HG02852 (cell line): ENCODE measurements around the gene SLC45A1.

Experiments used
- ATAC-seq: cut with Tn5 transposase; IDR thresholded peaks from one replicate; pipeline ENCODE4 v1.9.1; 2021; ENCODE audit warnings: mild to moderate bottlenecking, moderate library complexity; ENCODE audit not compliant: unreplicated experiment

The SLC45A1 gene

GRCh38 chr1:8382608-8383505 is 64.9 kb downstream of the SLC45A1 start:
- no peak for ATAC-seq

- no peak for ATAC-seq
These were observed 66.2 kb downstream of the SLC45A1 start for GRCh38 chr1:8384088-8384487.

- no peak for ATAC-seq
These were observed 66.7 kb downstream of the SLC45A1 start for GRCh38 chr1:8384577-8384976.

GRCh38 chr1:8386247-8386646 is 68.3 kb downstream of the SLC45A1 start:
- no peak for ATAC-seq

- ATAC-seq, result no peak
These were observed 71.0 kb downstream of the SLC45A1 start for GRCh38 chr1:8388732-8389562.

GRCh38 chr1:8389958-8390535 is 72.1 kb downstream of the SLC45A1 start:
- ATAC-seq, result no peak

- ATAC-seq, result no peak
These were observed 72.8 kb downstream of the SLC45A1 start for GRCh38 chr1:8390707-8391106.

GRCh38 chr1:8392522-8392921 is 74.6 kb downstream of the SLC45A1 start:
- no peak for ATAC-seq
